Hindlimb muscle (tissue), 1 donor: Measurements from ENCODE around the gene CDC27. TPM values are rescaled to one million over a fixed set of nuclear protein-coding genes. Genes with fewer than 3 reads are reported as not detected.
"Not testable (repeated sequence)": the region's sequence is repeated elsewhere in the genome, so short reads cannot be mapped to it uniquely, and the experiment has no call there.

ENCODE experiments used
- DNase-seq: peaks from one replicate; pipeline ENCODE4 v3.0.0-alpha.2; 2013
- polyA plus RNA-seq: library from polyadenylated mRNA; unstranded; fragments of 120-200 nt; gene quantifications from one replicate; pipeline ENCODE4 v1.2.1, GENCODE V29; 2013; ENCODE audit not compliant: insufficient read length

The CDC27 gene
- polyA plus RNA-seq, 1 donor: 44.6 TPM

GRCh38 chr17:47131761-47132160, 57.3 kb downstream of the CDC27 start:
- no peak for DNase-seq

GRCh38 chr17:47126835-47127234, 62.3 kb downstream of the CDC27 start:
- not testable (repeated sequence) for DNase-seq

- DNase-seq: not testable (repeated sequence)
These were observed 65.8 kb downstream of the CDC27 start for GRCh38 chr17:47123262-47123661.

DNA sequence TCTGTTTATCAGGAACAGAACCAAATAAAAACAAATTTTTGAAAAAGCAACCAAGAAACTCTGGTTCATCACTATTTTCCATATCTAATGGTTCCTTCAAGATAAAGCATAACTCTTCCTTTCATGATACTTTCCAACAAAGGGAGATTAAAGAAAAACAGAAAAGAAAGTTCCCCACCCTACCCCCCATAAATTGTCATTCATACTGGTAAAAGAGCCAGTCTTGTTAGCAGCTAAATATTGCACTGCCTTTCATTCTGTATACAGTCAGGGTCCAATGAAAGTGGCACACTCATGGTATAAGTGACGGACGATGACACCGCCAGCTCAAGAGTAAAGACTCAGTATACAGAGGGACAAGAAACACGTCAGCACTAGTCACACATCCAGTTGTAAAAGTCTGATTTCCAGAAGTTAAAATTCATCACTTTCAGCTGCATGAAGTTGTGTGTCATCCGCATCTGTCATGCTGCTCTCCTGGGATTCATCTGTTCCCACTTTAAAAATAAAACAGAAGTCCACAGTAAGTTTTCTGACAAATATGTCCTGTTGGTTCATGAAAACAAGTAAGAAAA, 68.5 kb downstream of the CDC27 start:
- DNase-seq: no peak

- no peak for DNase-seq
These were observed 69.2 kb downstream of the CDC27 start for GRCh38 chr17:47119746-47120520.

DNA sequence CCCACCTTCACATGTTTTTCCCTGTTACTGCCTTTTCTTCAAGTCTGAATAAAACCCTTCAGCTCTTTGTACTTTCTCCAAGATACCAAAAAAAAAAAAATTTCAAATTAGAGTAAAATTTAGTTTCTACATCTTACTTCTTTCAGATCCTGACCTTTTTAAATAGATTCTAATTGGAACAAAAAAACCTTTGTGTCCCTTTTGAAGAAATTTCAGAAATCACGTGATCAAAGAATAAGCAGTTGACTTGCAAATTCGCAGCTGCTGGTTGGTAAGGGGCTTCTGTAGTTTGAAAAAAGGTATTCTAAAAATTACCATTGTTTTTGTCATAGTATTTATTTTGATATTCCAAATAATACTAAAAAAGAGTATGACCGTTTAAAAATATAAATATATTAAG, 71.7 kb downstream of the CDC27 start:
- DNase-seq: no peak

GRCh38 chr17:47106130-47106529, 83.0 kb downstream of the CDC27 start:
- no peak for DNase-seq

DNA sequence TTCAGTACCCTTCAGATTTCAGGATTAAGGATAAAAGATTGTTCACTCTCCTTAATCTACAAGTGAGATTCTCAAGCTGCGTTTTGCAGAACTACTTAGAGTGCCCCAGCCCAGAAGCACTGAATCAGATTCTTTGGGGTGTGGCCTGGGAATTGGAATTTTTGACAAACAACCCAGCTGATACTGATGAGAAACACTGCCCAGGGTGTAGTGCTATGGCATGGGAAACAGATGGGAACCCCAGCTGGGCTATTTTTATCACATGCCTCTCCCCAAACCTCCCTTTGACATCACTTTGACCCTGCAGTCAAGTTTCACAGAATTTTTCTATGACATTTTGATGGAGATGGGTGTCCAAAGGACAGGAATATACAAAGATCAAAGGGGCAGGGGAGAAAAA, 83.8 kb downstream of the CDC27 start:
- not testable (repeated sequence) for DNase-seq

DNA sequence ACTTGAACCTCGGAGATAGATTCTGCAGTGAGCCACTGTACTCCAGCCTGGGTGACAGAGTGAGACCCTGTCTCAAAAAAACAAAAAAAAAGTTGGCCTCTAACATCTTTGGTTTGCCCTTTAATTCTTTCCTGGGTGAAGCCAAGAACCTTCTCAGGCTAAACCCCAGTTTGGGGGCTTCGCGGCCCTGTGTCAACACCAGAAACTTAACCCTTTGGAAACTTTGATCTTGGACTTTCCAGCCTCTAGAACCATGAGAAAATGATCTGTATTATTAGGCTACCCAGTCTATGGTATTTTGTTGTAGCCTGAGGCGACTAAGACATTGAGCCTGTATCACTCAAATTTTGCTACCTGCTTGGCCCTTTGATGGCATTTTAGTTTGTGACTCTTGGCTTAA, 86.2 kb downstream of the CDC27 start:
- DNase-seq: no peak

- peak; percentile 91 for DNase-seq
These were observed 88.9 kb downstream of the CDC27 start for GRCh38 chr17:47099987-47100711.

DNA sequence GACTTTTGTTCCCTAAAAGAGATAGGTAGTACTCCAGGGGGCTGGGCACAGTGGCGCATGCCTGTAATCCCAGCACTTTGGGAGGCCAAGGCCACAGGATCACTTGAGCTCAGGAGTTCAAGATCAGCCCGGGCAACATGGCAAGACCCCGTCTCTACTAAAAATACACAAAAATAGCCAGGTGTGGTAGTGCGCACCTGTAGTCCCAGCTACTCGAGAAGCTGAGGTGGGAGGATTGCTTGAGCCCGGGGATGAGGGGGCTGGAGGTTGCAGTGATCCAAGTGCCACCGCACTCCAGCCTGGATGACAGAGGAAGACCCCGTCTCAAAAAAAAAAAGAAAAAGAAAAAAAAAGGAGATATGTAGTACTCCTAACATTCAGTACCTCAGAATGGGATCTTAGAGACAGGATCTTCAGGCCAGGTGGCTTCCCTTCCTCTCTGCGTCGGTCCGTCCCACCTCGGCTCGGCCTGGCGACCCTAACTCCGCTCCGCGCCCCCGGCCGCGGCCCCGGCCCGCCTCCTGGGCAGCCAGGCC, 89.6 kb downstream of the CDC27 start:
- DNase-seq: no peak

- no peak for DNase-seq
These were observed 92.8 kb downstream of the CDC27 start for GRCh38 chr17:47096343-47096742.

DNA sequence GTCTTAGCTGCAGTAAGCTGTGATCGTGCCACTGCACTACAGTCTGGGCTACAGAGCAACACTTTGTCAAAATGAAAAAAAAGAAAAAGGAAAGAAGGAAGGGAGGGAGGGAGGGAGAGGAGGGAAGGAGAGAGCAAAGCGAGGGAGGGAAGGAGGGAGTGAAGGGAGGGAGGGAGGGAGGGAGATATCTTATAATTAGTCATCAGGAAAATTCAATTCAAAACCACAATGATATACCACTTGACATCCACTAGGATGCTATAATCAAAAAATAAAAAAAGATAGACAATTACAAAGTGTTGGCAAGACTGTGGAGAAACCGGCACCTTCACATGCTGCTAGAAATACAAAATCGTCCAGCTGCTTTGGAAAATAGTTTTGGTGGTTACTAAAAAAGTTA, 93.8 kb downstream of the CDC27 start:
- no peak for DNase-seq

DNA sequence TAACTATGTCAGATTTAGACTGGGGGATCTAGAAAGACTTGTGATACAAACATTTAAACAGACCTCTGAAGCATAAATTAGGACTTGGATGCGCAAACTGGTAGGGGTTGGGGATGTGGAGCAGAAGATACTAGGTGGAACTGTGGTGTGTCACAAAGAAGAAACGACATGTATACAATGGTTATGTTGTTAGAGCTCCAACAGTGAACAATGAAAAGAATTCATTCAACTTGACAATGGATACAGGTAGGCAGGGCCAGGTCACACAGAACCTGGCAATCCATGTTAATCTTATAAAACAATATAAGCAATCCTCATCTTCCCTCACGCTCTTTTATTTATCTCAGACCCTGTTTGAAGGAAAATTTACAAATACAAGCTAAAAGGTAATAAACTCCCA, 102.0 kb downstream of the CDC27 start:
- DNase-seq: no peak

DNA sequence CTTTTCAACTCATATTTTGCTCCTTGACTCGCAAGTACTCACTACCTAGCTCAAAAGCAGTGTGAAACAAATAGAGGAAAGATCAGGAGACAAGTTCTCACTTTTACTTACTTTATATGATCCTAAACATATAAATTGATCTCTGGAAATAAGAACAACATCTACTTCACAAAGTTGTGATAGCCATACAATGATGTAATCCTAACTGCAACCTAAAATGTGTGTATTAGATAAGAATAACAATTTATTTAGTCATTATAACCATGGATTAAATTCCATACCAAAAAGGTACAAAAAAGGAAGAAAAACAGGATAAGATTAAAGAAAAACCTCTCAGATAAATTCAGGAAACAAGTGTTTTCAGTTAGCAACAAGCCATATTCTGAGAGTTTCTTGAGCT, 103.4 kb downstream of the CDC27 start:
- no peak for DNase-seq

- DNase-seq: no peak
These were observed 110.3 kb downstream of the CDC27 start for GRCh38 chr17:47078801-47079200.

DNA sequence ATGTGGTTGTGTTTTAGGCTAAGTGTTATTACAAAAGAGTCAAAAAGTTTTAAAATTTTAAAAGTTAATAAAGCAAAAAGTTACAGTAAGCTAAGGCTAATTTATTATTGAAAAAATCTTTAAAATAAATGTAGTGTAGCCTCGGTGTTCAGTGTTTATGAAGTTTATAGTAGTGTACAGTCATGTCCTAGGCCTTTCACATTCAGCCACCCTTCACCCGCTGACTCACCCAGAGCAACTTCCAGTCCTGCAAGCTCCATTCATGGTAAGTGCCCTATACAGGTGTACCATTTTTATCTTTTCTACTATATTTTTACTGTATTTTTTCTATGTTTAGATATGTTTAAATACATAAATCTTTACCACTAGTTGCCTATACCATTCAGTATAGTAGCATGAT, 111.5 kb downstream of the CDC27 start:
- DNase-seq: no peak

DNA sequence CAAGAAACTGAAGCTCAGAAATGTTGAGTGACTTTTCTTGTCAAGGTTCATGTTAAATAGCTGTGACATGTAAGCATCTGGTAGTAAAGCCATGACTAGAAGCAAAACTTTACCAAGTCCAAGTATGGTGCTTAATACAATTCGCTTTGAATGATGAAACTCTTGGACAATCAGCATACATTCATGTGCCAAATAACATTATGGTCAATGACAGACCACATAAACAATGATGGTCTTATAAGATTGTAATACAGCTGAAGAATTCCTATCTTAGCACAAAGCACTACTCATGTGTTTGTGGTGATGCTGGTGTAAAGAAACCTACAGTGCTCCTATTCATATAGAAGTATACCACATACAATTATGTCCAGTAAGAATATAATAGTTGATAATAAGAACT, 112.9 kb downstream of the CDC27 start:
- no peak for DNase-seq

DNA sequence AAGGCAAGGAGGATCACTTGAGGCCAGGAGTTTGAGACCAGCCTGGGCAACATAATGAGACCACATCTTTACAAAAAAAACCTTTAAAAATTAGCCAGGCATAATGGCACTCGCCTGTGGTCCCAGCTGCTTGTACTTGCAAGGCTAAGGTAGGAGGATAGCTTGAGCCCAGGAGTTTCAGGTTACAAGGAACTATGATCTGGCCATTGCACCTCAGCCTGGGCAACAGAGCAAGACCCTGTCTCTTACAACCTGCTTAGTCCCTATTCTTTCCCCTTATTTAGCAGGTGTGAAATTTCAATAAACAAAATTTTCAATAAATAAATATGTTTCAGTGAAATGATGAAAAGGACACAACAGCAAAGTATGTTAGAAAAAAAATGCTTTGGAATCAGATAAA, 114.7 kb downstream of the CDC27 start:
- not testable (repeated sequence) for DNase-seq

- DNase-seq: not testable (repeated sequence)
These were observed 115.5 kb downstream of the CDC27 start for GRCh38 chr17:47073629-47074028.

- DNase-seq: peak; percentile 22
These were observed 116.2 kb downstream of the CDC27 start for GRCh38 chr17:47072886-47073285.

GRCh38 chr17:47071171-47071570, 117.9 kb downstream of the CDC27 start:
- DNase-seq: not testable (repeated sequence)

- DNase-seq: not testable (repeated sequence)
These were observed 118.8 kb downstream of the CDC27 start for GRCh38 chr17:47070266-47070665.
